ENCODE results near the gene KLHDC10.
"Not testable (repeated sequence)": the region's sequence is repeated elsewhere in the genome, so short reads cannot be mapped to it uniquely, and the experiment has no call there.

The KLHDC10 gene

GRCh38 chr7:130142654-130143333 is 72.5 kb downstream of the KLHDC10 start:
- DNase-seq = no peak

GRCh38 chr7:130143334-130143732 is 73.0 kb downstream of the KLHDC10 start:
- DNase-seq = no peak

- DNase-seq = no peak
These were observed 73.6 kb downstream of the KLHDC10 start for GRCh38 chr7:130143986-130144311.

- DNase-seq = no peak
These were observed 74.2 kb downstream of the KLHDC10 start for GRCh38 chr7:130144312-130145171.

- no peak for DNase-seq
These were observed 75.2 kb downstream of the KLHDC10 start for GRCh38 chr7:130145424-130146100.

- not testable (repeated sequence) for DNase-seq
These were observed 75.8 kb downstream of the KLHDC10 start for GRCh38 chr7:130146142-130146541.

- DNase-seq = no peak
These were observed 76.5 kb downstream of the KLHDC10 start for GRCh38 chr7:130146693-130147405.

GRCh38 chr7:130147710-130148325 is 77.5 kb downstream of the KLHDC10 start:
- DNase-seq = no peak

- no peak for DNase-seq
These were observed 78.2 kb downstream of the KLHDC10 start for GRCh38 chr7:130148561-130148960.

- DNase-seq = no peak
These were observed 79.2 kb downstream of the KLHDC10 start for GRCh38 chr7:130149281-130150139.

- DNase-seq = no peak
These were observed 80.3 kb downstream of the KLHDC10 start for GRCh38 chr7:130150587-130150986.

- DNase-seq = peak; percentile 77
These were observed 81.5 kb downstream of the KLHDC10 start for GRCh38 chr7:130151591-130152492.

GRCh38 chr7:130152493-130153210 is 82.3 kb downstream of the KLHDC10 start:
- DNase-seq = no peak

- no peak for DNase-seq
These were observed 83.0 kb downstream of the KLHDC10 start for GRCh38 chr7:130153211-130153908.

- no peak for DNase-seq
These were observed 83.8 kb downstream of the KLHDC10 start for GRCh38 chr7:130154131-130154500.

- DNase-seq = no peak
These were observed 84.4 kb downstream of the KLHDC10 start for GRCh38 chr7:130154501-130155317.

GRCh38 chr7:130156140-130156539 is 85.8 kb downstream of the KLHDC10 start:
- no peak for DNase-seq

- DNase-seq = no peak
These were observed 87.4 kb downstream of the KLHDC10 start for GRCh38 chr7:130157700-130158099.

Data from activated effector memory CD4-positive, alpha-beta T cell treated with anti-CD3 and anti-CD28 coated beads, Interleukin-2, amount 50 U/mL, for 16 hours (primary cell).